ENCODE measurements around the gene RILPL2.

DNA sequence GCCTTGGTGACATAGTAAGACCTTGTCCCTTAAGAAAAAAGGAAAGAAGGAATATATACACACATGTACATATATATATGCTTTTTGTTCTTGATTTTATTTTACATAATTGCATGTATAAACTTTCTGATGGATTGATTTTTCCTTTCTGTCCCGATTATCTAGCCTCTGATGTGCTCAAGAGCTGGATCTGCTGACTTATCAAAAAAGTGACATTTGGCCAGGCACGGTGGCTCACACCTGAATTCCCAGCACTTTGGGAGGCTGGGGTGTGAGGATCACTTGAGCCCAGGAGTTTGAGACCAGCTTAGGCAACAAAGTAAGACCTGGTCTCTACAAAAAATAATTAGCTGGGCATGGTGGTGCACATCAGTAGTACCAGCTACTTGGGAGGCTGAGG is 33.5 kb upstream of the RILPL2 start:
- TF ChIP-seq TEAD4 (IDR thresholded peaks at IDR 0.05) (no peak), TAF1 (IDR thresholded peaks at IDR 0.05; ENCODE audit: low read depth) (no peak), EP300 (IDR thresholded peaks at IDR 0.05; ENCODE audit: borderline replicate concordance) (no peak), CREB1 (IDR thresholded peaks at IDR 0.05; ENCODE audit: low read depth) (no peak), RAD21 (IDR thresholded peaks at IDR 0.05; ENCODE audit: low read depth) (no peak), EGR1 (IDR thresholded peaks at IDR 0.05) (no peak), TCF12 (IDR thresholded peaks at IDR 0.05; ENCODE audit: low read depth) (no peak)
- TF ChIP-seq, protein P1, sequence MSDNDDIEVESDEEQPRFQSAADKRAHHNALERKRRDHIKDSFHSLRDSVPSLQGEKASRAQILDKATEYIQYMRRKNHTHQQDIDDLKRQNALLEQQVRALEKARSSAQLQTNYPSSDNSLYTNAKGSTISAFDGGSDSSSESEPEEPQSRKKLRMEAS (IDR thresholded peaks at IDR 0.05) = no peak

Data from Ishikawa (cell line).